GM19025 (cell line): ENCODE measurements around the gene ZCCHC4.
A peak's percentile ranks its signal among the peaks of the same experiment; 100 is the strongest.
"Not testable (repeated sequence)": the region's sequence is repeated elsewhere in the genome, so short reads cannot be mapped to it uniquely, and the experiment has no call there.

ENCODE experiments used
- ATAC-seq: cut with Tn5 transposase; IDR thresholded peaks from one replicate; pipeline ENCODE4 v1.9.1; 2021; ENCODE audit warnings: mild to moderate bottlenecking, low read depth, moderate library complexity; ENCODE audit not compliant: unreplicated experiment

ZCCHC4 gene

GRCh38 chr4:25370242-25370641 lies 57.7 kb downstream of the ZCCHC4 start:
- ATAC-seq, result no peak

GRCh38 chr4:25372549-25372948 lies 60.0 kb downstream of the ZCCHC4 start:
- ATAC-seq, result not testable (repeated sequence)

GRCh38 chr4:25376754-25377571 lies 64.4 kb downstream of the ZCCHC4 start, which contains the start of gene ANAPC4:
Gene ANAPC4 (plus strand): TSS chr4:25377263. CDS start chr4:25377428, 165 bp downstream.
- ATAC-seq, result peak; percentile 96

GRCh38 chr4:25377572-25378436 lies 65.2 kb downstream of the ZCCHC4 start:
- no peak for ATAC-seq

GRCh38 chr4:25378437-25378743 lies 65.8 kb downstream of the ZCCHC4 start:
- ATAC-seq, result no peak

- no peak for ATAC-seq
Observed at GRCh38 chr4:25379591-25379990, 67.0 kb downstream of the ZCCHC4 start.

GRCh38 chr4:25383647-25384046 lies 71.1 kb downstream of the ZCCHC4 start:
- no peak for ATAC-seq

GRCh38 chr4:25386926-25387325 lies 74.4 kb downstream of the ZCCHC4 start:
- no peak for ATAC-seq

- no peak for ATAC-seq
Observed at GRCh38 chr4:25397305-25397704, 84.7 kb downstream of the ZCCHC4 start.

- no peak for ATAC-seq
Observed at GRCh38 chr4:25399510-25399909, 86.9 kb downstream of the ZCCHC4 start.

GRCh38 chr4:25401066-25401465 lies 88.5 kb downstream of the ZCCHC4 start:
- ATAC-seq, result no peak

GRCh38 chr4:25402521-25402920 lies 89.9 kb downstream of the ZCCHC4 start:
- ATAC-seq, result no peak

- no peak for ATAC-seq
Observed at GRCh38 chr4:25403699-25404098, 91.1 kb downstream of the ZCCHC4 start.

- no peak for ATAC-seq
Observed at GRCh38 chr4:25405453-25405852, 92.9 kb downstream of the ZCCHC4 start.

- no peak for ATAC-seq
Observed at GRCh38 chr4:25406081-25406692, 93.6 kb downstream of the ZCCHC4 start.

- ATAC-seq, result no peak
Observed at GRCh38 chr4:25410820-25411529, 98.4 kb downstream of the ZCCHC4 start.

GRCh38 chr4:25413261-25413660 lies 100.7 kb downstream of the ZCCHC4 start:
- no peak for ATAC-seq

- ATAC-seq, result no peak
Observed at GRCh38 chr4:25417014-25417413, 104.4 kb downstream of the ZCCHC4 start.
